Body of pancreas (tissue), 4 donors: ENCODE measurements around the gene HMCN2. TPM values are rescaled to one million over a fixed set of nuclear protein-coding genes. Genes with fewer than 3 reads are reported as not detected.

Experiments
- ATAC-seq: fragments of 150-250 bp; one replicate; pipeline ENCODE4 v1.9.1; 2016
- DNase-seq, 4 donors: peaks; one replicate each; pipeline ENCODE4 v3.0.0-alpha.2; 2019
- H3K27ac ChIP-seq, 4 donors: fragments of 200-600 bp; sonication (generic); 1 replicate in 3 of 4; 2 replicates in 1 of 4; pipeline versions ENCODE4 v1.5.1 to v1.6.1; 2016 to 2019; ENCODE audit warnings: mild to moderate bottlenecking in 1 of 4, mixed read lengths in 1 of 4, moderate library complexity in 1 of 4
- H3K27me3 ChIP-seq, 2 donors: fragments of 200-600 bp; sonication (generic); one replicate each; pipeline ENCODE4 v1.6.0; 2016; ENCODE audit warnings: mild to moderate bottlenecking in 1 of 2
- H3K36me3 ChIP-seq, 2 donors: fragments of 200-600 bp; sonication (generic); replicated peaks in 1 of 2; 2 replicates each; pipeline ENCODE4 v1.5.1; 2016; ENCODE audit warnings: low read depth in 2 of 2; ENCODE audit not compliant: insufficient read depth in 1 of 2
- H3K4me1 ChIP-seq: fragments of 200-600 bp; sonication (generic); one replicate; pipeline ENCODE4 v1.6.0; 2016
- H3K4me3 ChIP-seq, 2 donors: fragments of 200-600 bp; sonication (generic); 1 replicate in 1 of 2; 2 replicates in 1 of 2; pipeline ENCODE4 v1.5.1; 2016 to 2019
- H3K9me3 ChIP-seq, 3 donors: fragments of 200-600 bp; sonication (generic); 1 replicate in 2 of 3; 2 replicates in 1 of 3; pipeline ENCODE4 v1.5.1; 2016
- CTCF ChIP-seq, 7 experiments: fragments of 450-650 bp in 4 of 7; fragments of 200-600 bp in 3 of 7; sonication (generic) in 3 of 7; IDR thresholded peaks; one replicate each; pipeline ENCODE4 v1.5.1; 2016 to 2019; ENCODE audit warnings: antibody characterized with exemption in 7 of 7
- POLR2A ChIP-seq, 3 donors: fragments of 450-650 bp; IDR thresholded peaks; one replicate each; pipeline ENCODE4 v1.6.1; 2016; ENCODE audit warnings: antibody characterized with exemption in 3 of 3, mild to moderate bottlenecking in 2 of 3
- WGBS, 2 donors: methylation state at CpG; one replicate each; pipeline ENCODE4 v1.1.5; 2017; 5-methylcytosine and 5-hydroxymethylcytosine counted together
- intact Hi-C: fragments of 100-400 bp; cut with DNase I; formaldehyde crosslinking; loops from one replicate; pipeline ENCODE4 v1.15.1; 2023
- total RNA-seq, 2 donors: library from RNA; depleted of rRNA; stranded (reverse); fragments of >200 nt; gene quantifications; one replicate each; pipeline ENCODE4 v1.1.0, GENCODE V29; 2016

HMCN2 gene
- total RNA-seq, 2 donors from 2014 or later = 0.78 to 3.6 TPM

- DNase-seq (no peak), ATAC-seq (no peak)
- TF ChIP-seq CTCF (IDR thresholded peaks at IDR 0.05) = no peak
- TF ChIP-seq POLR2A (IDR thresholded peaks at IDR 0.05) = no peak
- intact Hi-C loops = no loop called here
- Histone ChIP-seq H3K27ac (no peak overlapping the region), H3K9me3 (no peaks in the 10 kb centered on the region), H3K36me3 (no peaks in the 10 kb centered on the region), H3K4me3 (no peak overlapping the region), H3K4me1 (no peaks in the 10 kb centered on the region), H3K27me3 (peaks cover 0 to 3% of the 10 kb centered on the region in 2 donors)
- 77 to 78% methylated on average over 1 of the region's 1 CpG for WGBS, 2 donors
These were observed 78.8 kb downstream of the HMCN2 start for GRCh38 chr9:130344366-130344765.

DNA sequence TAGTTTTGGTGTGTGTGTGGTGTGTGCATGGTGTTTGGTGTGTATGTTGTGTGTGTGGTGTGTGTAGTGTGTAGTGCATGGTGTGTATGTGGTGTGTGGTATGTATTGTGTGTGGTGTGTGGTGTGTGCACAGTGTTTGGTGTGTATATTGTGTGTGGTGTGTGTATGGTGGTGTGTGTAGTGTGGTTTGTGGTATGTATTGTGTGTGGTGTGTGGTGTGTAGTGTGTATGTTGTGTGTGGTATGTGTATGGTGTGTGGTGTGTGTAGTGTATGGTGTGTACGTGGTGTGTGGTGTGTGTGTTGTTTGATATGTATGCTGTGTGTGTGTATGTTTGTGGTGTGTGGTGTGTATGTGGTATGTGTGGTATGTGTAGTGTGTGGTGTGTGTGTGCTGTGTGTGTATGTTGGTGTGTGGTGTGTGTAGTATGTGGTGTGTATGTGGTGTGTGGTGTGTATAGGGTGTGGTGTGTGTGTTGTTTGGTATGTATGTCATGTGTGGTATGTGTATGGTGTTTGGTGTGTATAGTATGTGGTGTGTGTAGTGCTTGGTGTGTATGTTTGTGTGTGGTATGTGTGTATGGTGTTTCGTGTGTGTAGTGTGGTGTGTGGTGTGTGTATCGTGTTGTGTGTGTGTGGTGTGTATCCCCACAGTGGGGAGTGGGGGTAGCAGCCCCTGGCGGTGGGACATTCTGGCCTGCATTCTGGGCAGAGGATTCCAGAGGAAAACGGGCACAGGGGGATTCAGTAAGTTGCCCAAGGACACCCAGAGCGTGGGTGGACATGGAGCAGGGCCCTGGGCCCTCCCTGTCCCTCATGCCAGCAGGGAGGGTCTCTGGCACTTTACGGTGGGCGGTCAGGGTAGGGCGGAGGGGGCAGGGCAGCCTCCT, 79.7 kb downstream of the HMCN2 start:
- Histone ChIP-seq H3K9me3 (no peaks in the 10 kb centered on the region), H3K4me3 (no peak overlapping the region), H3K4me1 (no peaks in the 10 kb centered on the region), H3K27me3 (peaks cover 0 to 3% of the 10 kb centered on the region in 2 donors), H3K27ac (no peak overlapping the region), H3K36me3 (no peaks in the 10 kb centered on the region)
- 39 to 40% methylated on average over 9 of the region's 9 CpGs for WGBS, 2 donors
- ATAC-seq (no peak), DNase-seq (no peak)
- no peak for TF ChIP-seq POLR2A (IDR thresholded peaks at IDR 0.05)
- no peak for TF ChIP-seq CTCF (IDR thresholded peaks at IDR 0.05)
- intact Hi-C loops = no loop called here

DNA sequence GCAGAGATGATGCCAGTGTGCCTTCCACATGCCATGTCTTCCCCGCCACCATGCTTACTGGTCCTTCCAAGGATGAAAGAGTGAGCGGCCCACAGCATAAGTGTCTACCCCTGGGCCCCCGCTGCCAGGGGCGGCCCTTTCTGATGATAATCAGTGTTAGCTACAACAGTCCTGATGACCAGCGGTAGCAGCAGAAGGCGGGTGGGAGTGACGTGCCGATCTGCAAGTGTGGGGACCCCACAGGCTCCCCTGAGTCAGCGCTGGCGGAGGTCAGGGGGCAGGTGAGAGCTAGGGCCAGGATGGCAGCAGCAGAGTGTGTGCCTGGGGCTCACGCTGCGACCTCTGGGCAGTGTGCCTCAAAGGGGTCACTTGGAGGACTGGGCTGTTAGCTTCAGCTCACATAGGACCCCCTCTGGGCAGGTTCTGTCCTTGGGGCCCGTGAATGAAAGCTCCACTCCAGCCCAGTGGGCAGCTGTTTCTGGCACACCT, 80.4 kb downstream of the HMCN2 start:
- WGBS, 2 donors = 49 to 54% methylated on average over 6 to 12 of the region's 13 CpGs
- DNase-seq = no peak
- no peak for ATAC-seq
- intact Hi-C loops = no loop called here
- H3K4me1 ChIP-seq = no peaks in the 10 kb centered on the region
- H3K27ac ChIP-seq = no peak overlapping the region
- TF ChIP-seq POLR2A (IDR thresholded peaks at IDR 0.05) = no peak
- TF ChIP-seq CTCF (IDR thresholded peaks at IDR 0.05) = no peak
- H3K36me3 ChIP-seq = no peaks in the 10 kb centered on the region
- no peak overlapping the region for H3K4me3 ChIP-seq
- peaks cover 0 to 3% of the 10 kb centered on the region in 2 donors for H3K27me3 ChIP-seq
- no peaks in the 10 kb centered on the region for H3K9me3 ChIP-seq

- ATAC-seq (no peak), DNase-seq (no peak)
- H3K9me3 ChIP-seq = no peaks in the 10 kb centered on the region
- H3K36me3 ChIP-seq = no peaks in the 10 kb centered on the region
- TF ChIP-seq CTCF (IDR thresholded peaks at IDR 0.05) (no peak), POLR2A (IDR thresholded peaks at IDR 0.05) (no peak)
- no peak overlapping the region for H3K27ac ChIP-seq
- no peaks in the 10 kb centered on the region for H3K4me1 ChIP-seq
- H3K27me3 ChIP-seq = peaks cover 0 to 3% of the 10 kb centered on the region in 2 donors
- intact Hi-C loops = no loop called here
- WGBS, 2 donors = 49 to 60% methylated on average over 12 to 14 of the region's 14 CpGs
- H3K4me3 ChIP-seq = no peak overlapping the region
These were observed 80.9 kb downstream of the HMCN2 start for GRCh38 chr9:130346431-130346830.
